GM18861 (cell line): ENCODE data around the gene FOLR2.
A peak's percentile ranks its signal among the peaks of the same experiment; 100 is the strongest.
"Not testable (repeated sequence)": the region's sequence is repeated elsewhere in the genome, so short reads cannot be mapped to it uniquely, and the experiment has no call there.

Experiments
- ATAC-seq: cut with Tn5 transposase; IDR thresholded peaks from one replicate; pipeline ENCODE4 v1.9.1; 2021; ENCODE audit not compliant: unreplicated experiment

The FOLR2 gene

GRCh38 chr11:72204886-72205285, 11.7 kb upstream of the FOLR2 start:
- no peak for ATAC-seq

GRCh38 chr11:72206794-72207193, 9.8 kb upstream of the FOLR2 start:
- not testable (repeated sequence) for ATAC-seq

- no peak for ATAC-seq
Observed at GRCh38 chr11:72208281-72208680, 8.3 kb upstream of the FOLR2 start.

- no peak for ATAC-seq
Observed at GRCh38 chr11:72209101-72209500, 7.5 kb upstream of the FOLR2 start.

- ATAC-seq: no peak
Observed at GRCh38 chr11:72217841-72218240, 1.2 kb downstream of the FOLR2 start.

- ATAC-seq: no peak
Observed at GRCh38 chr11:72218251-72218745, 1.7 kb downstream of the FOLR2 start.

- ATAC-seq: no peak
Observed at GRCh38 chr11:72220696-72221363, 4.2 kb downstream of the FOLR2 start.

- ATAC-seq: no peak
Observed at GRCh38 chr11:72221386-72222075, 4.9 kb downstream of the FOLR2 start.

GRCh38 chr11:72222106-72222891, 5.7 kb downstream of the FOLR2 start:
- no peak for ATAC-seq

- peak; percentile 54 for ATAC-seq
Observed at GRCh38 chr11:72222907-72223614, 6.5 kb downstream of the FOLR2 start.

- peak; percentile 23 for ATAC-seq
Observed at GRCh38 chr11:72223615-72224563, 7.3 kb downstream of the FOLR2 start.

- no peak for ATAC-seq
Observed at GRCh38 chr11:72224564-72225410, 8.2 kb downstream of the FOLR2 start, which contains the start of gene INPPL1. TSS of gene INPPL1 (plus strand) at chr11:72224767. CDS start at chr11:72224985, 218 bp downstream.

- no peak for ATAC-seq
Observed at GRCh38 chr11:72225411-72225951, 8.9 kb downstream of the FOLR2 start.

- no peak for ATAC-seq
Observed at GRCh38 chr11:72226701-72227100, 10.1 kb downstream of the FOLR2 start.

GRCh38 chr11:72227316-72228228, 11.0 kb downstream of the FOLR2 start:
- ATAC-seq: no peak

GRCh38 chr11:72228229-72228843, 11.7 kb downstream of the FOLR2 start:
- ATAC-seq: no peak

- no peak for ATAC-seq
Observed at GRCh38 chr11:72228844-72229231, 12.2 kb downstream of the FOLR2 start.
